Subcutaneous adipose tissue (tissue), 4 donors: Measurements from ENCODE around the gene GZF1. TPM values are rescaled to one million over a fixed set of nuclear protein-coding genes. Genes with fewer than 3 reads are reported as not detected.

ENCODE experiments used
- total RNA-seq, 4 donors: library from RNA; depleted of rRNA; stranded (reverse); fragments of >200 nt; gene quantifications; one replicate each; pipeline ENCODE4 v1.1.0, GENCODE V29; 2016
- TF ChIP-seq, protein P1 (sequence below): fragments of 450-650 bp; IDR thresholded peaks from one replicate; pipeline ENCODE4 v1.5.1; 2016; ENCODE audit warnings: low read depth, mild to moderate bottlenecking, control low read depth, antibody characterized with exemption, moderate library complexity

Gene GZF1
- total RNA-seq, 4 donors from 2014 or later: 9.2 to 17.2 (median 11.1) TPM

DNA sequence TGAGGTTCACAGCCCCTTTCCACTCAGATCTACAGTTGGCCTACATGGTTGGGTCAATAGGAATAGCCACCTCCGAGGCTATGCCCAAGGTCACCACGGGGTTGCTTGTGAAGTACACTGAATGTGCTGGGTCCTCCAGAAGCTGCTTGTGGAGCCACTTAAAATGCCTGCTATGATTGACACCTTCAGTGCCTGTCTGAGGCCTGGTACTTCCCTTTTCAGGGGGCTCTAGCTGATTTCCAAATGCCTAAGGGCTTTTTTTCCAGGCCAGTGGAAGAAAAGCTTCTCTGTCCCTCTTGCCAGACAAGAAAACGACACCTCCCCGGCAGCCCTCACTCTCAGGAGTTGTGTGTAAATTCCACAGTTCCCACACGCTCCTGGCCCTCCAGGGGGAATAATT is 17.6 kb upstream of the GZF1 start:
- TF ChIP-seq, protein P1, sequence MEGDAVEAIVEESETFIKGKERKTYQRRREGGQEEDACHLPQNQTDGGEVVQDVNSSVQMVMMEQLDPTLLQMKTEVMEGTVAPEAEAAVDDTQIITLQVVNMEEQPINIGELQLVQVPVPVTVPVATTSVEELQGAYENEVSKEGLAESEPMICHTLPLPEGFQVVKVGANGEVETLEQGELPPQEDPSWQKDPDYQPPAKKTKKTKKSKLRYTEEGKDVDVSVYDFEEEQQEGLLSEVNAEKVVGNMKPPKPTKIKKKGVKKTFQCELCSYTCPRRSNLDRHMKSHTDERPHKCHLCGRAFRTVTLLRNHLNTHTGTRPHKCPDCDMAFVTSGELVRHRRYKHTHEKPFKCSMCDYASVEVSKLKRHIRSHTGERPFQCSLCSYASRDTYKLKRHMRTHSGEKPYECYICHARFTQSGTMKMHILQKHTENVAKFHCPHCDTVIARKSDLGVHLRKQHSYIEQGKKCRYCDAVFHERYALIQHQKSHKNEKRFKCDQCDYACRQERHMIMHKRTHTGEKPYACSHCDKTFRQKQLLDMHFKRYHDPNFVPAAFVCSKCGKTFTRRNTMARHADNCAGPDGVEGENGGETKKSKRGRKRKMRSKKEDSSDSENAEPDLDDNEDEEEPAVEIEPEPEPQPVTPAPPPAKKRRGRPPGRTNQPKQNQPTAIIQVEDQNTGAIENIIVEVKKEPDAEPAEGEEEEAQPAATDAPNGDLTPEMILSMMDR: no peak

DNA sequence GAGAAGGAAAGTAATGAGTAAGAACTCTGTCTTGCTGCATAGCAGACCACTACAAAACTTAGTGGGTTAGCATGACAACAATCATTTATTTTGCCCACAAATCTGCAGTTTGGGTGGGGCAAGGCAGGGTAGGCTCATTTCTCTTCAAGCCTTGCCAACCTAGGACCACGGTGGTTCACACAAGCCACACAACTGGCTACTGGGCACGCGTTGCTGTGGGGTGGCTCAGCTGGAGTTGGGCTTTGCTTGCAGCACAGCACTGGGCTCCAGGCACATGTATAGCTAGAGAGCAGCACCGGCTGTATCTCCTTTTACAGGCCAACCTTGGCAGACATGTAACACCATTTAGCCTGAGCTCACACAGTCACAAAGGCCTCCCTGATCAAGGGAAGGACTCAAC is 16.0 kb upstream of the GZF1 start:
- TF ChIP-seq, protein P1: no peak

DNA sequence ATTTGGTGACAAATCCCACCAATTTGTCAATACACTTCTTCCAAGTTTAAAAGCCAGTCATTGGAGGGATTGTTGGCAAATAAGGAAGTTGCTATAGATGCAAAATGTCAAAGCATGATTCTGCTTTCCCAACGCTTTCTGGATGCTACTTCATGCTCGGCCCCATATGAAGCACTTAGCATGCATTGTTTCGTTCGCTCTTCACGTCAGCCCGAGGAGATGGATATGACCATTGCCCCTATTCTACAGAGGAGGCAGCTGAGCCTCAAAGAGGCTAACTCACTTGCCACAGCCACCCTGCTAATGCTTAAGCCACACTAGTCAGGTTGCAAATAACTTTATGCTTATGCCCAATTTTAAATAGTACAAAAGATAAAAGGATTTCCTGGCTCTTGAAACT is 14.2 kb upstream of the GZF1 start:
- TF ChIP-seq, protein P1: no peak

DNA sequence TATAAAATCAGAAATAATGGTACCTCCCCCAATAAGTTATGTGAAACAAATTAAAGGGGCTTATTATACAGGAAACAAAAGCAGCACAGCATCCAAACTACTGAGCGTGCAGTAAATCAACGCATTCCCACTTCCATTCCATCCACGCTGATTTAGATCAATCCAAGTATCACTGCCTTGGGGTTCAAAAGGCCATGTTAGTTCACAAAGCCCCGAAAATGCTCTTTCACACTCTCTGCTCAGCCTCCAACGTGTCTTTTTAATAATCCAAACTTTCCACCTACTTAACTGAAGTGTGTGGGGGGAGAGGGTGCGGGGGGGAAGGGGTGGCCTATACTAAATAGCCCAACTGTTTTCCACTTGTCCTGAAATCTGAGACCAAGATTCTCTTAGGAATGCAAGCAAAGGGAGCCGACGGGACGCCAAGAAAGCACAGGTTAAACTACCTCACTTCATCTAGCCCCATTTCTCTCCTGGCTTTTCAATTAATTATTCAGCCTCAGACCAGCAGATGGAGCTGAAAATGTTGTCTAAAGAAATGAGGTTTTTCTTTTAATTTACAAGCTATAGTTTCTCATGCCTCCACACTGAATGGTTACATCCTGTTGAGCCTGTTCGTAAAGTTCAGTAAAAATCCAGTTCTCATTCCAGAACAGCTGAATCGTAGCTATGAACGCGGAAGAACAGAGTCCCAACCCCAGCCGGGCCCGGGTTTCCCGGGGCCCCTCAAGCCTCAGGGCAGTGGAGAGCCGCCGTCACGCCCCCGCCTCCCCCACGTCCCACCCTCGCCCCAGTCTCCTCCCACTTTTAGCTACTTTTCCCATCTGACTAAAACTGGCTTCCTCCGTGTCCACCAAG is 12.4 kb upstream of the GZF1 start:
- TF ChIP-seq, protein P1: no peak

DNA sequence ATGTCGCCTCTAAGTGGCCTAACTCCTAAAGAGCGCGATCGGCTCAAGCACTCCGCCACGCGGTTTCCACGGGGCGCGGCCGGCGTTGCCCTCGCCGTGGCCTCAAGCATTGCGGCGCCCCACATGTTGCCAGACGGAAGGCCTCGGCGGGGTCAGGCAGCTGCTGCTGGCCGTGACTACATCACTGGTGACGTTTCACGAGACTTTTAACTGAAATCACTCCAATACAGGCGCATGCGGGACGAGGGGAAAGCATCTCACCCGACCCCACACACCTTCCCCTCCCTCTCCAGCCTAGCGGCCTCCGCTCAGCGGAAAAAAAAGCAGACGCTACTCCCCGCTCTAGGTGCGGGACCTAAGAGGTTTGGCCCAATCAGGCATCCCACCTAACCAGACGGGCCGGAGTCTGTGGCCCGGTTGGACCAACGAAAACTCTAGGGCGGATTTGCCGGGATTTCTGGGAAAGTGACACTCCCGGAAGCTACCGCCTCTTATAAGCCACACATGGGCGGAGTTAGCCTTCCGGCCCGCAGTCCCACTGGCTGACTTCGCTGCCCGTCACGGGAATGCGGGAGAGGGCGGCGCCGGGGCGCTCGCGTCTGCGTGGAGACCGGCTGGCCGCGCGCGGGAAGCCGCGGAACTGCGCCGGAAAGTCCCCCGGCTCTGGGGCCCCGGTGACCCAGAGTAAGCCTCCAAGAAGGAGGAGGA is 11.6 kb upstream of the GZF1 start, which contains the start of gene NXT1:
NXT1 (plus strand) TSS at position 596 of the 708 bp plus-strand sequence. CDS start 3,251 bp downstream, outside the sequence.
- TF ChIP-seq, protein P1: no peak

DNA sequence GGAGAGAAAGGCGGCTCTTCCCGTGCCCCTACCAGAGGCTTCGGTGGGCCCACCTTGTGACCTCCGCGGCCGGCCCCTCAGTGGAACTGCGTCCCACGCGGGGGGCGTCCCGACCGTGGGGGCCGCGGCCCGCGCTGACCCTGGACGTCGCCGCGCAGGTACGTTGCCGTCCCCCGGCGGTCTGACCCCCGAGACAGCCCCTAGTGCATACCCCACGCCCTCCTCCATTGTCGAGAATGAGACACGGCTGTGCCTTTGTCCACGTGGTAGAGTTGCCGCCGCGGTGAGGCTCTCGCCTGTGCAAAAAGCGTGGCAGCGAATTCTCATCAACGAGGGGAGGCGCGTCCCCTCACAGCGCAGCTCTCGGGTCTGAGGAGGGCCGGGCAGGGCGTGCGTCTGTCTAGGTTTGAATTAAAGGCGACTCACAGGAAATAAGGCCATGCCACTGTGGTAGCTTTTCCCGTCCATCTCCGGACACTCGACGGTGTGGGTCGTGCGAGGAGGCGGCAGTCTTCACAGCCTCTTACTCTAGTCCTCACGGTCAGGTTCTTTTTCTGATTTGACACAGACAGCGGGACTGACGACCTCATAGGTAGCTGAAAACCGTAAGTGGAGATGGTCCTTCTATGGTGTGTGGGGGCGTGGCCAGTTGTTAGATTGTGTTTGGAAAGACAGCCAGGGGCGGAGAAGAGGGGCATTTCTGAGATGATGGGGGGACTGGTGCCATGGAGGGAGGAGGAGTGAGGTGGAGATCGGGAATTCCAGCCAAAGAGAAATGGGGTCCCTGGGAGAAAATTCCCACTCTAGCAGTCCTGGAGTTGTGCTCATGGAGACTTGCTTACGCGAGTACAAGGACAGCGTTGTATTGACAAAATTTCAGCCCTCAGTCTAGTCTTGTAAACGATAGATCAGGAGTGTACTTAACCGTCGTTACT is 10.8 kb upstream of the GZF1 start:
- TF ChIP-seq, protein P1: no peak
